Measurements from ENCODE around the gene FXN.
"Not testable (repeated sequence)": the region's sequence is repeated elsewhere in the genome, so short reads cannot be mapped to it uniquely, and the experiment has no call there.

Gene FXN

DNA sequence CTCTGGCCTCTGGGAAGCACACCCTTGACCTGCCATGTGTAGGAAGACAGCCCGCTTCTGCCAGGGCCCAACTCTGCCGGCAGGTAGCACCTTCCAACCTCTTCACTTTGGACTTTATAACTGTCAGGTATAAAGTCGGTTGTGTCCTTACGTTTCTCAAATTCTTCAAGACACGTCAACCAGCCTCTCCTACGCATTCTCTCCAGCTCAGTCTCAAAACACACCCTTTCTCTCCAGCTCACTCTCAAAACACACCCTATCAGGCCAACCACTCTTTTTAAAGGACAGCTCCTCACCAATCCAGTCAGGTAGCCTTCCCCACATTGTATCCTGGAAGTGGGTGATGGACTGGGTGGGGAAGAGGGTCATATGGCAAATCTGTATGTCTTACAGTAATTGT lies 13.5 kb downstream of the FXN start:
- peaks cover 22% of the 10 kb centered on the region for H3K79me2 ChIP-seq (ENCODE audit: insufficient read depth, low read depth)
- H3K27me3 ChIP-seq (ENCODE audit: insufficient read depth, low read depth): no peaks in the 10 kb centered on the region
- H3K9ac ChIP-seq: no peak overlapping the region
- H3K4me2 ChIP-seq: no peak overlapping the region
- H3K36me3 ChIP-seq (ENCODE audit: insufficient read depth): no peaks in the 10 kb centered on the region; the same call in 1 of the 2 replicates
- no peak overlapping the region for H3K4me3 ChIP-seq (IDR thresholded peaks at IDR 0.05; ENCODE audit: insufficient read depth, low read depth, low read length)
- H3K27ac ChIP-seq: no peak overlapping the region
- TF ChIP-seq, protein P1, sequence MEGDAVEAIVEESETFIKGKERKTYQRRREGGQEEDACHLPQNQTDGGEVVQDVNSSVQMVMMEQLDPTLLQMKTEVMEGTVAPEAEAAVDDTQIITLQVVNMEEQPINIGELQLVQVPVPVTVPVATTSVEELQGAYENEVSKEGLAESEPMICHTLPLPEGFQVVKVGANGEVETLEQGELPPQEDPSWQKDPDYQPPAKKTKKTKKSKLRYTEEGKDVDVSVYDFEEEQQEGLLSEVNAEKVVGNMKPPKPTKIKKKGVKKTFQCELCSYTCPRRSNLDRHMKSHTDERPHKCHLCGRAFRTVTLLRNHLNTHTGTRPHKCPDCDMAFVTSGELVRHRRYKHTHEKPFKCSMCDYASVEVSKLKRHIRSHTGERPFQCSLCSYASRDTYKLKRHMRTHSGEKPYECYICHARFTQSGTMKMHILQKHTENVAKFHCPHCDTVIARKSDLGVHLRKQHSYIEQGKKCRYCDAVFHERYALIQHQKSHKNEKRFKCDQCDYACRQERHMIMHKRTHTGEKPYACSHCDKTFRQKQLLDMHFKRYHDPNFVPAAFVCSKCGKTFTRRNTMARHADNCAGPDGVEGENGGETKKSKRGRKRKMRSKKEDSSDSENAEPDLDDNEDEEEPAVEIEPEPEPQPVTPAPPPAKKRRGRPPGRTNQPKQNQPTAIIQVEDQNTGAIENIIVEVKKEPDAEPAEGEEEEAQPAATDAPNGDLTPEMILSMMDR (conservative IDR thresholded peaks at IDR 0.05; ENCODE audit: low read depth, low read length): no peak
- H4K20me1 ChIP-seq (ENCODE audit: insufficient read depth): no peaks in the 10 kb centered on the region
- H3K4me1 ChIP-seq (ENCODE audit: low read depth, poor library complexity, severe bottlenecking): peaks cover 24% of the 10 kb centered on the region
- H2AFZ ChIP-seq (ENCODE audit: low read depth): no peak overlapping the region

DNA sequence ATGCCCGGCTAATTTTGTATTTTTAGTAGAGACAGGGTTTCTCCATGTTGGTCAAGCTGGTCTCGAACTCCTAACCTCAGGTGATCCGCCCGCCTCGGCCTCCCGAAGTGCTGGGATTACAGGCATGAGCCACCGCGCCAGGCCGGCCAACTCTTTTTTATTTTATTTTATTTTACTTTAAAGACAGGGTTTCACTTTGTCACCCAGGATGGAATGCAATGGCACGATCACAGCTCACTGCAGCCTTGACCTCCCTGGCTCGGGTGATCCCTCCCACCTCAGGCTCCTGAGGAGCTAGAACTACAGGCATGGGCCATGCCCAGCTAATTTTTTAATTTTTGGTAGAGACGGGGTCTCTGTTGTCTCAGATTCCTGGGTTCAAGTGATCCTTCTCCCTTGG lies 15.4 kb downstream of the FXN start:
- not testable (repeated sequence) for H3K4me2 ChIP-seq; H4K20me1 ChIP-seq (ENCODE audit: insufficient read depth); H3K4me3 ChIP-seq (IDR thresholded peaks at IDR 0.05; ENCODE audit: insufficient read depth, low read depth, low read length); H3K9ac ChIP-seq; H2AFZ ChIP-seq (ENCODE audit: low read depth); H3K4me1 ChIP-seq (ENCODE audit: low read depth, poor library complexity, severe bottlenecking); H3K27me3 ChIP-seq (ENCODE audit: insufficient read depth, low read depth); H3K36me3 ChIP-seq (ENCODE audit: insufficient read depth); H3K27ac ChIP-seq
- peaks cover 11% of the 10 kb centered on the region; the same call in 1 of the 2 replicates for H3K79me2 ChIP-seq (ENCODE audit: insufficient read depth, low read depth)

DNA sequence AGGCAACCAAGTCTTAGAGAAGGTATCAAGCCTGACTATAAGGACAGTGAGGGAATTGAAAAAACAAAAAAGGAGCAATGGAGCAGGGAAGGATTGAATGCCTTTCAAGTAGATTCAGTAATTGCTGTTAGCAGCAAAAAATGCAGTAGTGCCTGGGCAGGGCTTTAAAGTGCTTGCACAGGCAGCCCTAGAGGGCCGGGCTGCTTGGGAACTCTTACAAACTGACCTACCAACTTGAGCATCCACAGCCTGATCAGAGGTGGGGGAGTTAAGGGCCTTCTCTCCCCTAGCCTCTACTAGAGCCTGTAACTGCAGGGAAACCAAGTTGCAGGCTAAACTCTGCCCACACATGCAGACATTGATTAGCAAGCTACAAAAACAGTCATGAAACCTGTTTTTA lies 19.4 kb downstream of the FXN start:
- TF ChIP-seq, protein P1 (conservative IDR thresholded peaks at IDR 0.05; ENCODE audit: low read depth, low read length): no peak
- no peaks in the 10 kb centered on the region for H3K27me3 ChIP-seq (ENCODE audit: insufficient read depth, low read depth)
- H3K4me1 ChIP-seq (ENCODE audit: low read depth, poor library complexity, severe bottlenecking): peaks cover 3% of the 10 kb centered on the region
- H3K4me3 ChIP-seq (IDR thresholded peaks at IDR 0.05; ENCODE audit: insufficient read depth, low read depth, low read length): no peak overlapping the region
- H3K79me2 ChIP-seq (ENCODE audit: insufficient read depth, low read depth): no peaks in the 10 kb centered on the region
- no peak overlapping the region for H3K9ac ChIP-seq
- no peaks in the 10 kb centered on the region; the same call in 1 of the 2 replicates for H3K36me3 ChIP-seq (ENCODE audit: insufficient read depth)
- no peak overlapping the region for H3K27ac ChIP-seq
- no peak overlapping the region for H2AFZ ChIP-seq (ENCODE audit: low read depth)
- H4K20me1 ChIP-seq (ENCODE audit: insufficient read depth): no peaks in the 10 kb centered on the region
- H3K4me2 ChIP-seq: no peak overlapping the region

DNA sequence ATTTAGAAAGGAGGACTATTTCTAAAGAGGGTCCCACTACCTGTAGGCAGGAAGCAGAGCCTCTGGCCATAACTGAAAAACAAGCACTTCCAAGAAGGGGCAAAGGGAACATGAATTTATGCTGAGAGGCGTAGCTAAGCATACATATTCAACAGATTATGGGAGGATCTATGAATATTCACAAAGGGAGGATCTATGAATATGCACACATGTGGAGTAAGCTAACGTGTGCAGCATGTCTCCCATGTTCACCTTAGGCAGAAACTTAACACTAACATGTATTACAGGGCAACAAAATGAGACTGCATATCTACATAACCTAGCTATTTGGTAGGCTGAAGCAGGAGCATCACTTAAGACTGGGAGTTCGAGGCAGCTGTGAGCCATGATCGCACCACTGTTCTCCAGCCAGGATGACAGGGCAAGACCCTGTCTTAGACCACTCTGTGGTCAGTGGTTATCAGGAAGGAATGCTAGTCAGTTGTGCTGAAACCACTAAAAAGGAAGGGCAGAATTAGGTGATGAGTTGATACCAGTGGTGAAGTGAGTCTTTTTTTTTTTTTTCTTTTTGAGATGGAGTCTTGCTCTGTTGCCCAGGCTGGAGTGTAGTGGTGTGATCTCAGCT lies 20.8 kb downstream of the FXN start:
- no peak overlapping the region for H3K9ac ChIP-seq
- H3K79me2 ChIP-seq (ENCODE audit: insufficient read depth, low read depth): no peaks in the 10 kb centered on the region
- no peak overlapping the region for H2AFZ ChIP-seq (ENCODE audit: low read depth)
- no peak overlapping the region for H3K4me3 ChIP-seq (IDR thresholded peaks at IDR 0.05; ENCODE audit: insufficient read depth, low read depth, low read length)
- no peak overlapping the region for H3K27ac ChIP-seq
- TF ChIP-seq, protein P1 (conservative IDR thresholded peaks at IDR 0.05; ENCODE audit: low read depth, low read length): no peak
- no peak overlapping the region for H3K4me2 ChIP-seq
- H4K20me1 ChIP-seq (ENCODE audit: insufficient read depth): no peaks in the 10 kb centered on the region
- peaks cover 3% of the 10 kb centered on the region for H3K4me1 ChIP-seq (ENCODE audit: low read depth, poor library complexity, severe bottlenecking)
- no peaks in the 10 kb centered on the region; the same call in 1 of the 2 replicates for H3K36me3 ChIP-seq (ENCODE audit: insufficient read depth)
- H3K27me3 ChIP-seq (ENCODE audit: insufficient read depth, low read depth): no peaks in the 10 kb centered on the region

DNA sequence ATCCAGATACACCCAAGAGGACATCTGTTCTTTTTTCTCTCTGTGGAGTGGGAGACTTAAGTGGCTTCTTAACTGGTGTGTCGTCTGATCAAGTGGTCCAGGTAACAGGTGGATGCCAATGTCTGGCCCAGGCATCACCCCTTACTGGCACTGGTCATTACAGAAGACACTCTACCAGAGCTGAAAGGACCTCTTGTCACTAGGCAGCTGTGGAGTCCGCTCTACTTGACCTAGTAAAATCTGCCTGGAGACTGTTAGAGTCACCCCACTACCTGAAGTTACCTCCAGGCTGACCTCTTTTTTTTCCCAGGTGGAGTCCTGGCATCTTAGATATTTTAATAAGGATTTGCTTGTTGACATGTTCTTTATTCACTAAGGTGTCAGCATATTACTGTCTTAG lies 22.5 kb downstream of the FXN start:
- H3K4me3 ChIP-seq (IDR thresholded peaks at IDR 0.05; ENCODE audit: insufficient read depth, low read depth, low read length): no peak overlapping the region
- no peak overlapping the region for H3K9ac ChIP-seq
- no peaks in the 10 kb centered on the region for H3K27me3 ChIP-seq (ENCODE audit: insufficient read depth, low read depth)
- no peak overlapping the region for H3K27ac ChIP-seq
- TF ChIP-seq, protein P1 (conservative IDR thresholded peaks at IDR 0.05; ENCODE audit: low read depth, low read length): no peak
- H3K4me1 ChIP-seq (ENCODE audit: low read depth, poor library complexity, severe bottlenecking): peaks cover 3% of the 10 kb centered on the region
- H4K20me1 ChIP-seq (ENCODE audit: insufficient read depth): no peaks in the 10 kb centered on the region
- H3K4me2 ChIP-seq: no peak overlapping the region
- H3K79me2 ChIP-seq (ENCODE audit: insufficient read depth, low read depth): no peaks in the 10 kb centered on the region
- no peak overlapping the region for H2AFZ ChIP-seq (ENCODE audit: low read depth)
- H3K36me3 ChIP-seq (ENCODE audit: insufficient read depth): no peaks in the 10 kb centered on the region; the same call in 1 of the 2 replicates
